Common myeloid progenitor, CD34-positive (primary cell): Measurements from ENCODE around the gene RPS2.
A peak's percentile ranks its signal among the peaks of the same experiment; 100 is the strongest.
"Not testable (repeated sequence)": the region's sequence is repeated elsewhere in the genome, so short reads cannot be mapped to it uniquely, and the experiment has no call there.

Source experiments
- CTCF ChIA-PET: fragments of 350-600 bp; sonication (Branson Sonifier 250); formaldehyde crosslinking; loops from one replicate; lab custom pipeline; 2021; ENCODE audit warnings: antibody characterized with exemption; lab: Charles Lee
- POLR2A ChIA-PET: fragments of 350-600 bp; sonication (Branson Sonifier 250); formaldehyde crosslinking; loops from one replicate; lab custom pipeline; 2021; ENCODE audit warnings: antibody characterized with exemption; lab: Charles Lee
- DNase-seq, 3 donors: peaks; one replicate each; pipeline versions ENCODE4 v3.0.0 to v3.0.0-alpha.2; 2013
- H3K27ac ChIP-seq, 2 experiments: 1 replicate in 1 of 2; 2 replicates in 1 of 2; pipeline ENCODE4 v1.7.0; 2013; ENCODE audit warnings: inconsistent platforms in 2 of 2, low read length in 2 of 2, mild to moderate bottlenecking in 2 of 2, low read depth in 1 of 2, moderate library complexity in 1 of 2; ENCODE audit not compliant: severe bottlenecking in 2 of 2, insufficient read depth in 1 of 2, poor library complexity in 1 of 2
- H3K27me3 ChIP-seq, 5 experiments: replicated peaks in 2 of 5; 1 replicate in 3 of 5; 2 replicates in 2 of 5; pipeline versions ENCODE4 v1.6.1 to v1.7.0; 2013; ENCODE audit warnings: low read length in 4 of 5, mild to moderate bottlenecking in 2 of 5, moderate library complexity in 2 of 5, inconsistent platforms in 1 of 5; ENCODE audit not compliant: insufficient read depth in 5 of 5, control insufficient read depth in 4 of 5
- H3K36me3 ChIP-seq, 4 experiments: 1 replicate in 2 of 4; 2 replicates in 2 of 4; pipeline versions ENCODE4 v1.6.1 to v1.7.0; 2013; ENCODE audit warnings: low read length in 3 of 4, control low read depth in 1 of 4, mild to moderate bottlenecking in 1 of 4; ENCODE audit not compliant: control insufficient read depth in 4 of 4, insufficient read depth in 4 of 4
- H3K4me1 ChIP-seq, 4 experiments: 1 replicate in 3 of 4; 2 replicates in 1 of 4; pipeline versions ENCODE4 v1.6.1 to v1.7.1; 2013; ENCODE audit warnings: low read length in 3 of 4, mild to moderate bottlenecking in 3 of 4, control low read depth in 1 of 4, inconsistent platforms in 1 of 4, moderate library complexity in 1 of 4; ENCODE audit not compliant: control insufficient read depth in 4 of 4, insufficient read depth in 4 of 4; ENCODE audit errors: control extremely low read depth in 1 of 4
- H3K4me3 ChIP-seq, 7 experiments: 1 replicate in 4 of 7; 2 replicates in 3 of 7; pipeline versions ENCODE4 v1.5.1 to v1.7.0; 2013; ENCODE audit warnings: mild to moderate bottlenecking in 7 of 7, low read length in 6 of 7, moderate library complexity in 6 of 7, inconsistent platforms in 2 of 7, low read depth in 2 of 7, control low read depth in 1 of 7; ENCODE audit not compliant: insufficient read depth in 4 of 7, control insufficient read depth in 1 of 7; ENCODE audit errors: extremely low read depth in 1 of 7
- H3K9me3 ChIP-seq, 5 experiments: 1 replicate in 4 of 5; 2 replicates in 1 of 5; pipeline versions ENCODE4 v1.6.1 to v1.7.1; 2013; ENCODE audit warnings: low read length in 4 of 5, mild to moderate bottlenecking in 2 of 5, inconsistent platforms in 1 of 5, low read depth in 1 of 5, moderate library complexity in 1 of 5; ENCODE audit not compliant: control insufficient read depth in 4 of 5, insufficient read depth in 2 of 5; ENCODE audit errors: control extremely low read depth in 1 of 5
- WGBS: methylation state at CpG from one replicate; pipeline ENCODE4 v1.1.5; 2013; ENCODE audit not compliant: insufficient coverage; 5-methylcytosine and 5-hydroxymethylcytosine counted together

RPS2 gene

DNA sequence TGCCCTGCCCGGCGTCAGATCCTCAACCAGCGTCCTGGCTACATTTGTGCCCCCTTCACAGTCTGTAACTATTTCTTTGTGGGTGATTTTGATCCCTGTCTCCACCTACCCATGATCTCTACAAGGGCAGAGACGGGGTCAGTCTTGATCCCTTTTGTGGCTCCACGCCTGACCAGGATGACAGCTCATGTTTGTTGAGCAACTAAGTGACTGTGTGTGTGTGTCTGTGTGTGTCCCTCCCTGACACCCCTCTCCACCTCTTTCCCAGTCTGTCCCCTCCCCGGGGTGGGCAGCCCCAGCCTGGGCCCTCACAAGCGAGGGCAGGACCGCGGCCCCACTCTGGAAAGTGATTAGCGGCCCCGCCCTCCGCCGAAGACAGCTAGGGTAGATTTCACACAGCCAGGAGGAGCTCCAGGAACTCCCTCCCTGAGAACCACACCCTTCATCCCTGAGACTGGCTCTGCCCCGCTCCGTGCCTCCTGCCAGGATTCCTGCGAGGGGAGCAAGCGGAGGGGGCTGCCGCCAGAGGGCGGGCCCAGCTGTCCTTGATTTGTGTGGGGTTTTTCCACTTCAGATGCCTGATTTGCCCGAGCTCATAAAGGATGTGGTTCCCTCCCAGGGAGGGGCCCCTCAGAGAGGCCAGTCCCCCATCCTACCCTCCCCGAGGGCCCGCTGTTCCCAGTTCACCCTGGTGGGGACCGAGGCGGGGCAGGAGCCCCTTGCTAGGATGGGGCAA is 41.2 kb downstream of the RPS2 start:
- 6% methylated on average over 8 of the region's 24 CpGs for WGBS
- Histone ChIP-seq H3K27ac (no peak overlapping the region), H3K36me3 (no peaks in the 10 kb centered on the region), H3K27me3 (peaks cover 5 to 67% (median 41%) of the 10 kb centered on the region in 5 experiments), H3K4me1 (peaks cover 0 to 10% (median 4%) of the 10 kb centered on the region in 4 experiments), H3K9me3 (peaks cover 0 to 3% (median 0%) of the 10 kb centered on the region in 5 experiments), H3K4me3 (peak overlapping the region in 1 of 7 experiments; percentile 19)
- DNase-seq = peak in 2 of 3 donors; percentile 26 to 33
- POLR2A ChIA-PET = no interaction called here
- CTCF ChIA-PET = interaction anchor here (1.0 to 1.4 kb wide), 7 partner anchors 9 to 62 kb away, joined by 3 to 7 read pairs (median 4); no protein-coding TSS in a partner anchor

DNA sequence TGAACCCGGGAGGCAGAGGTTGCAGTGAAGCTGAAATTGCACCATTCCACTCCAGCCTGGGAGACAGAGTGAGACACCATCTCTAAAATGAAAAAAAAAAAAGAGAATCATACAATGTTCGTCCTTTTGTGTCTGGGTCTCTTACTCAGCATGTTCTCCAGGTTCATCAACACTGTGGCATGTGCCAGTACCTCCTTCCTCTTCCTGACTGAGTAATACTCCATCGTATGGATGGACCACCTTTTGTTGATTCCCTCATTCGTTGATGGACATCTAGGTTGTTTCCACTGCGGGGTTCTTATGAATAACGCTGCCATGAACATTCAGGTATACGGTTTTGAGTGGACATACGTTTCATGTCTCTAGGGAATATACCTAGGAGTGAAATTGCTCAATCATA is 42.3 kb downstream of the RPS2 start:
- Histone ChIP-seq H3K9me3 (peaks cover 0 to 3% (median 0%) of the 10 kb centered on the region in 5 experiments), H3K27ac (no peak overlapping the region), H3K4me1 (peaks cover 0 to 10% (median 4%) of the 10 kb centered on the region in 4 experiments), H3K36me3 (no peaks in the 10 kb centered on the region), H3K4me3 (no peak overlapping the region), H3K27me3 (peaks cover 5 to 75% (median 41%) of the 10 kb centered on the region in 5 experiments)
- DNase-seq = no peak
- WGBS = 88% methylated on average over 4 of the region's 8 CpGs
- POLR2A ChIA-PET = no interaction called here
- CTCF ChIA-PET = interaction anchor here (0.7 kb wide), 1 partner anchor 1218 kb away, joined by 3 read pairs; no protein-coding TSS in a partner anchor

DNA sequence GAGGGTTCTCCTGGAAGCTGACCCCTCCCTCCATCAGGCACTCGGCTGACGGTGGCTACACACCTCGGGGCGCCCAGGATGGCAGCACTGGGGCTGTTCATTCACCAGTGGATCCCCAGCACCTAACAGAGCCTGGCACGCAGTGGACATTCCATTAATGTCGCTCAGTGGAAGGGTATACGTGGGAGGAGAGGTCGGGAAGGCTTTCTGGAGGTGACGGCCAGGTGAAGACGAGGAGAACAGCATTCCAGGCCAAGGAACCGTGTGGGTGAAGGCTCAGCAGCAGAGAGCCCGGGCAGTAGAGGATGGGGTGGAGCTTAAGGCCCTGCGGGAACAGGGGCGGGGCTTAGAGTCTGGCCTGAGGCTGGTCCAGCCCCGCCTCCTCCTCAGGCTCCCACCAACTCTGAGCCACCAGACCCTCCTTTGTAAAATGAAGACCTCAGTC is 43.9 kb downstream of the RPS2 start:
- peak; percentile 31 to 58 (median 44) for DNase-seq
- H3K27ac ChIP-seq = no peak overlapping the region
- POLR2A ChIA-PET = no interaction called here
- WGBS = 20% methylated on average over 15 of the region's 15 CpGs
- peaks cover 0 to 10% (median 4%) of the 10 kb centered on the region in 4 experiments for H3K4me1 ChIP-seq
- H3K36me3 ChIP-seq = no peaks in the 10 kb centered on the region
- peaks cover 5 to 91% (median 47%) of the 10 kb centered on the region in 5 experiments for H3K27me3 ChIP-seq
- no peak overlapping the region for H3K4me3 ChIP-seq
- peaks cover 0 to 3% (median 0%) of the 10 kb centered on the region in 5 experiments for H3K9me3 ChIP-seq
- CTCF ChIA-PET = no interaction called here

DNA sequence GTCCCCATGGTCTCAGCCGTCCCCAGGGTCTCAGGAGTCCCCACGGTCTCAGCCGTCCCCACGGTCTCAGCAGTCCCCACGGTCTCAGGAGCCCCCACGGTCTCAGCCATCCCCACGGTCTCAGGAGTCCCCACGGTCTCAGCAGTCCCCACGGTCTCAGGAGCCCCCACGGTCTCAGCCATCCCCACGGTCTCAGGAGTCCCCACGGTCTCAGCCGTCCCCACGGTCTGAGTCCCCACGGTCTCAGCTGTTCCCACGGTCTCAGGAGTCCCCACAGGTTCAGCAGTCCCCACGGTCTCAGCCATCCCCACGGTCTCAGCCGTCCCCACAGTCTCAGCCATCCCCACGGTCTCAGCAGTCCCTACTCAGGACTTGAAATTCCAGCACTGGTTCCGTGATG is 44.5 kb downstream of the RPS2 start:
- 70% methylated on average over 21 of the region's 21 CpGs for WGBS
- CTCF ChIA-PET = interaction anchor here (0.7 kb wide), 1 partner anchor 1108 kb away, joined by 3 read pairs; no protein-coding TSS in a partner anchor
- POLR2A ChIA-PET = not testable (repeated sequence)

DNA sequence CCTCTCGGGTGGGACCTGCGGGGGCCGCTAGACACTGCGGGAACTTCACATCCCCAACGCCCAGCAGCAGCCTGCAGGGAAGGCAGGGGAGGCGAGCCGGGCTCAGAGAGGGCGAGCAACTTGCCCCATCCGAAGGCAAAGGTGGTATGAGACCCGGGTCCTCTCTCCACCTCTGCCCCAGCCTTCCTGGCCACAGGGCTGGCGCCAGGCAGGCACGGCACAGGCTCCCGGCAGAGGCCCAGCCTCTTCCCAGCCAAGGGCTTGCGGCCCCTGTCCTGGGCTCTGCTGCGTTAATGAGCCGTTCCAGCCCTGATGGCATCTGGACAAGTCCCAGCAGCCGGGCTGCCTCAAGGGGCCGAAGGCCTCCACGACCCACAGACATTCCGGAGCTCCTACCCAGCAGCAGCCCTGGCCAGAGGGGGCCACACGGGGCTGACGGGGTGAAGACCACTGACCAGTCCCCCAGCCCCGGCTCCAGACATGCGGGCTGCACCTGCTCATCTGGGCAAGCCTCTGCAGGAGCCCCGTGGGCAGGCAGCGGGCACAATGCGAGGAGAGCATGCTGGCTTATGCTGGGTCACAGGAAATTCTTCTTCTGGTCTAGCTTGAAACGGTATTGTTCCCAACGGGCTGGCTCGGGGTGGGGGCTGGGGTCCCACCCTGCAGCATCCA is 45.2 kb downstream of the RPS2 start:
- no peak overlapping the region for H3K4me3 ChIP-seq
- 32% methylated on average over 30 of the region's 30 CpGs for WGBS
- CTCF ChIA-PET = interaction anchor here (0.6 to 0.7 kb wide), 2 partner anchors 539 to 1109 kb away, joined by 3 read pairs; no protein-coding TSS in a partner anchor
- DNase-seq = no peak
- peaks cover 0 to 10% (median 4%) of the 10 kb centered on the region in 4 experiments for H3K4me1 ChIP-seq
- H3K27ac ChIP-seq = no peak overlapping the region
- H3K27me3 ChIP-seq = peaks cover 5 to 98% (median 45%) of the 10 kb centered on the region in 5 experiments
- POLR2A ChIA-PET = no interaction called here
- peaks cover 0 to 3% (median 0%) of the 10 kb centered on the region in 5 experiments for H3K9me3 ChIP-seq
- H3K36me3 ChIP-seq = no peaks in the 10 kb centered on the region

More for the DNA sequence above, 44.5 kb downstream of the RPS2 start:
- H3K4me3 ChIP-seq, H3K36me3 ChIP-seq, H3K9me3 ChIP-seq, H3K27ac ChIP-seq, DNase-seq: not testable (repeated sequence)
- Histone ChIP-seq H3K4me1 (peaks cover 0 to 10% (median 4%) of the 10 kb centered on the region in 4 experiments), H3K27me3 (peaks cover 5 to 96% (median 48%) of the 10 kb centered on the region in 5 experiments)

DNA sequence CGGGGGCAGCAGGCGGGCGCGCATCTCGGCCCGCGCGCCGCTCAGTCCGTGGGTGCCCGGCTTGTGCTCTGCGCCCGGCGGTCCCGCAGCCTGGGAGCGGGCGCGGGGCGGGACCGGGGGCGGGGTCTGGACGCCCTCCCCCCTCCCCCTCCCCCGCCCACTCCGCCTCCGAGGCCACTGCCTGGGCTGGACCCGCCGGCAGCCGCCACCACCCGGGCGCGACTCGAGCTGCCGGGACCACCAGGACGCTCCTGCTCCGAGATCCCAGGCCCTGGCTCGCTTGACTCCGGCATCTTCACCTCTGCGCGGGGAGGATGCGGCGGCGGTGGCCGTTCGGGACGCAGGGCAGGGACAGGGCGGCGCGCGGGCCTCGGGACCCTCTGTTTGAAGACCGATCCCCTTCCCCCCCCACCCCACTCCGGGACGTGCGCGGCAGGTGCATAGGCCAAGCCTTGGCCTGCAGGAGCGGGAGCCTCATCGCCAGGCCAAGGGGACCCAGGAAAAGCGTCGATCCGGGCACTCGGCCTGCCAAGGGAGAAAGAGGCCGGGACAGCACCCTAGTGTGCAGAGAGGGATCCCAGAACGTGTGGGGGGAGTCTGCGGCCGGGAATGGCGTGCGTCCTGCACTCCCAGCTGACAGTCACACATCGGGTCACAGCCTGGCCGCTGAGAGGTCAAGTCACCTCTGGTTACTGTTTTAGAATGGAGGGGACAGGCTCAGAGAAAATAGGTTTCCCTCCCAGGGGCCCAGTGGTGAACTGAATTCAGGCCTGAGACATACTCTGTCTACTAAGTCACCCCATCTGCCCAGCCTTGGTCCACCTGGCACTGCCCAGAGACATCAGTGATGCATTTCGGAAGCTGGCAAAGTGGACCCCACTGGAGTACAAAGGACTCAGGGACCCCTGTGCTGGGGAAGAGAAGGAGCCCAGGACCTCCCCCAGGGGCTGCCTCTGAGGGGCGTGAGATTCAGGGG is 46.0 kb downstream of the RPS2 start, which contains the start of gene HS3ST6:
HS3ST6 (minus strand) TSS at position 65 of the 976 bp plus-strand sequence. CDS start 92 bp downstream, outside the sequence.
- H3K36me3 ChIP-seq = no peaks in the 10 kb centered on the region
- H3K9me3 ChIP-seq = peaks cover 0 to 3% (median 0%) of the 10 kb centered on the region in 5 experiments
- WGBS = 6% methylated on average over 36 of the region's 71 CpGs
- H3K27ac ChIP-seq = no peak within 1 kb of the TSS
- ChIA-PET CTCF (interaction anchor here (0.6 kb wide), 1 partner anchor 538 kb away, joined by 3 read pairs; no protein-coding TSS in a partner anchor), POLR2A (no interaction called here)
- H3K27me3 ChIP-seq = peaks cover 5 to 99% (median 44%) of the 10 kb centered on the region in 5 experiments
- DNase-seq = no peak
- H3K4me3 ChIP-seq = no peak within 1 kb of the TSS
- H3K4me1 ChIP-seq = peaks cover 0 to 8% (median 3%) of the 10 kb centered on the region in 4 experiments
